Neutrophil (primary cell): ENCODE results near the gene DCLK1.

ENCODE experiments used
- H3K27ac ChIP-seq: fragments of 200-600 bp; sonication (generic); 2 replicates; pipeline ENCODE4 v1.5.1; 2016; ENCODE audit warnings: mild to moderate bottlenecking, moderate library complexity
- H3K27me3 ChIP-seq: fragments of 200-600 bp; sonication (generic); 2 replicates; pipeline ENCODE4 v1.6.0; 2016; ENCODE audit warnings: mild to moderate bottlenecking
- H3K36me3 ChIP-seq: fragments of 200-600 bp; sonication (generic); 2 replicates; pipeline ENCODE4 v1.5.1; 2017
- H3K4me1 ChIP-seq, 2 experiments: fragments of 200-600 bp in 1 of 2; sonication (generic) in 1 of 2; 1 replicate in 1 of 2; 2 replicates in 1 of 2; pipeline versions ENCODE4 v1.5.1 to v1.6.1; 2013 to 2016; ENCODE audit warnings: low read depth in 1 of 2, low read length in 1 of 2, mild to moderate bottlenecking in 1 of 2, moderate library complexity in 1 of 2; ENCODE audit not compliant: control insufficient read depth in 1 of 2, insufficient read depth in 1 of 2
- H3K4me3 ChIP-seq, 2 experiments: fragments of 200-600 bp in 1 of 2; sonication (generic) in 1 of 2; 1 replicate in 1 of 2; 2 replicates in 1 of 2; pipeline ENCODE4 v1.5.1; 2013 to 2016; ENCODE audit warnings: low read depth in 1 of 2, low read length in 1 of 2, mild to moderate bottlenecking in 1 of 2, moderate library complexity in 1 of 2
- H3K9me3 ChIP-seq: fragments of 200-600 bp; sonication (generic); 2 replicates; pipeline ENCODE4 v1.5.1; 2016
- CTCF ChIP-seq: fragments of 200-600 bp; sonication (generic); IDR thresholded peaks from 2 replicates; pipeline ENCODE4 v1.5.1; 2016; ENCODE audit warnings: antibody characterized with exemption

The DCLK1 gene

DNA sequence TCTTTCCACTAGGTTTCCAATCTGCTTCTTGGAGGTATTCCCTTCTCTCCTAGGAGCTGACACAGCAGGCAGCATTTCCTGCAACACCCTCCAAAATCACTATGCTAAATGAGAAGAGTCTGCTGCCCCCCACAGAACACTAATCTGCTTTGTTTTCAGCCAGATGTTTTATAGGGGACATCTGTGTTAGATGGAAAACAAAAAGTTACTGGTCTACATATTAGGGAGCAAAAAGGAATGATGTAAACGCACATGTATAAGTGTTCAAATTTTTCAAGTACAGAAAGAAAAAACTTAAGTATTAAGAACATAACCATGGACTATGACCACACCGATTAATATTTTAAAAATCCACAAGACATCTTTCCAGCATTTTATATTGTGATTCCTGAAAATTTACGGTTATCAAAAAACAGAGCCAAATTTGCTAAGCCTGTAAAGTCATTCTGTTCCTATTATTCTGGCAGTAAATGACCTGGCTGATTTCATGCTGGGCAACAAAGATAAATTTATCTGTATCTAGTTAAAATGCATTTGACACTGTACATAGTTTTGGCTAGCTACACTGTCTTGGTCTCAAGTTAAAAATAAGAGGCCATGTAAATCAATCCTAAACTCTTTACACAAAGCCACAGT, 63.3 kb downstream of the DCLK1 start:
- no peak for TF ChIP-seq CTCF
- no peak overlapping the region for H3K4me3 ChIP-seq
- H3K36me3 ChIP-seq: no peaks in the 10 kb centered on the region
- H3K27ac ChIP-seq: no peak overlapping the region
- H3K27me3 ChIP-seq: no peaks in the 10 kb centered on the region
- no peaks in the 10 kb centered on the region for H3K4me1 ChIP-seq
- H3K9me3 ChIP-seq: no peaks in the 10 kb centered on the region

DNA sequence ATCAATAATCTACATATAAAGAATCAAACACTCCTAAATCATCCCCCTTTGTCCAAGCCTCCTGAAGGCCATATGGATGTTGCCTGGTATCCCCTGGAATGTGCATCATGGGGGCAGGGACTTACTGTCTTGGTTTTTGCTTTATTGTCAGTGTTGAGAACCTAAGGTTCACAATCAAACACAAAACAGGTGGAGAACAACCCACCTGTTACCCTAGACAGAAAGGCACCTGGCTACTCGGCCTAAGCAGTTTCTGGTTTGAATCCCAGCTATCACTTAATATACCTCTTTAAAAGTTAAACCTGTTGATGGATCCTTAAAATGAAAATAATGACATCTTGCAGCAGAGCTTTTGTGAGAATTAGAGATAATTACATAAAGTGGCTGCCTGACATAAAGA, 68.9 kb downstream of the DCLK1 start:
- TF ChIP-seq CTCF: no peak
- Histone ChIP-seq H3K4me1 (no peaks in the 10 kb centered on the region), H3K27me3 (no peaks in the 10 kb centered on the region)

GRCh38 chr13:36061621-36062020, 69.6 kb downstream of the DCLK1 start:
- no peaks in the 10 kb centered on the region for H3K9me3 ChIP-seq
- H3K27me3 ChIP-seq: no peaks in the 10 kb centered on the region
- no peak for TF ChIP-seq CTCF
- no peak overlapping the region for H3K27ac ChIP-seq
- H3K4me3 ChIP-seq: no peak overlapping the region
- no peaks in the 10 kb centered on the region for H3K36me3 ChIP-seq
- H3K4me1 ChIP-seq: no peaks in the 10 kb centered on the region

More for the DNA sequence above, 68.9 kb downstream of the DCLK1 start:
- Histone ChIP-seq H3K36me3 (no peaks in the 10 kb centered on the region), H3K4me3 (no peak overlapping the region), H3K27ac (no peak overlapping the region), H3K9me3 (no peaks in the 10 kb centered on the region)

DNA sequence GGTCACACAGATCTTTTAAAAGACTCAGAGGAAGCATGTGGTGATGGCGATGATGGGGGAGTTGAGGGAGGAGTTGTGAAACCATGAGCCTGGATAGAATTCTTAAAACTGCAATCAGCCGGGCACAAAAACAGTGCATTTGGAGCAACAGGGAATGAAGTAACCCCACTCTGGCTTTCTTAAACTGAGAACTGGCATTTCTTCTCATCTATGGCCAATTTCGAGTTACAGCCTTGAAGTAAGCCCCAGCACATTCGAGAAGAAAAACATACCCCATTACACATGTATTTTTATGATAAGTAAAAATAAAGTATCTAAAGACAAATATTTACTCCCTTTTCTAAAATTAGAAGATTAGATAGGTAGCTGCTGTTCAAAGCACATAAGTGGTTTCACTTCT, 70.1 kb downstream of the DCLK1 start:
- no peaks in the 10 kb centered on the region for H3K36me3 ChIP-seq
- no peak overlapping the region for H3K4me3 ChIP-seq
- H3K27ac ChIP-seq: no peak overlapping the region
- H3K27me3 ChIP-seq: no peaks in the 10 kb centered on the region
- H3K9me3 ChIP-seq: no peaks in the 10 kb centered on the region
- H3K4me1 ChIP-seq: no peaks in the 10 kb centered on the region
- no peak for TF ChIP-seq CTCF

DNA sequence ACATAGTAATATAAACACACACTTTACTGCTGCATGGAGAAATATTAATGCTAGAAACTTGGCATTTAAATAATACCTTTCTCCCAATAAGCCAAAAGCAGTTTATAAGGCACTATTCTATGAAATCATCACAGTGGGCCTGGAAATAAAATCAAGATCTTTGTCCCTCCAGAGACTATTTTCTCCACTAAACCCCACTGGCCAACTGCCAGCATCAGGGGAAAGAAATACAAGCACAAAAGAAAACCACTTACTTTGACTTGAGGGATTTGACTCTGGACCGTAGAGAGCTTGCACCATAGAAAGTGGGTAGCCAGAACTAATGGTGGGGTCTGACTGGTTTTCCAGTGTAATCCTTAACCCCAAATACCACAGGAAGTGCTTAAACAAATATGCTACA, 71.9 kb downstream of the DCLK1 start:
- TF ChIP-seq CTCF: no peak
- H3K36me3 ChIP-seq: no peaks in the 10 kb centered on the region
- no peaks in the 10 kb centered on the region for H3K4me1 ChIP-seq
- H3K4me3 ChIP-seq: no peak overlapping the region
- no peak overlapping the region for H3K27ac ChIP-seq
- no peaks in the 10 kb centered on the region for H3K9me3 ChIP-seq
- no peaks in the 10 kb centered on the region for H3K27me3 ChIP-seq

DNA sequence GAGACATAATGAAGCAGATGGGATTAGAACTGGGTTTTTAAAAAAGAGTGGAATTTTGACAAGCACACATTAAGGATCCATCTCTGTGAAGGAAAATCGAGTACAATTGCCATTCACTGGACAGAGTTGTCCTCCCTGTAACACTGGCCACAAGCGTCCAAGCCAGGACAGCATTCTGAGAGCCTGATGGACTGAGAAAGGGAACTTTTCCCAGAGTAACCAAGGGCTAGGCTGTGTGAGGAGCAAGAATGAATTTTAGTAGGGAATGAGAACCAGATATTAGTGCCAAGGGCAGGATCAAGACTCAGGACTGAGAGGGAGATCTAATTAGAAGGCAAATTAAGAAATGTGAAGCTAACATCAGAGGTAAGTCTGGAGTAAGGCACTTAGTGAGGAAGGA, 73.1 kb downstream of the DCLK1 start:
- H3K27me3 ChIP-seq: no peaks in the 10 kb centered on the region
- no peaks in the 10 kb centered on the region for H3K4me1 ChIP-seq
- no peaks in the 10 kb centered on the region for H3K36me3 ChIP-seq
- H3K9me3 ChIP-seq: no peaks in the 10 kb centered on the region
- no peak overlapping the region for H3K27ac ChIP-seq
- no peak overlapping the region for H3K4me3 ChIP-seq
- no peak for TF ChIP-seq CTCF
